Hepatocyte (in vitro differentiated cells): ENCODE results near the gene THOP1.

Source experiments
- CTCF ChIP-seq: fragments of 200-600 bp; sonication (generic); IDR thresholded peaks from 2 replicates; pipeline ENCODE4 v1.5.1; 2016; ENCODE audit warnings: antibody characterized with exemption, mild to moderate bottlenecking; ENCODE audit not compliant: poor library complexity
- EZH2 ChIP-seq: fragments of 200-600 bp; sonication (generic); IDR thresholded peaks from 2 replicates; pipeline ENCODE4 v1.6.1; 2016; ENCODE audit warnings: antibody characterized with exemption, mild to moderate bottlenecking, borderline replicate concordance

GRCh38 chr19:2793126-2793525 lies 7.8 kb downstream of the THOP1 start:
- TF ChIP-seq CTCF = no peak
- no peak for TF ChIP-seq EZH2
